HG03095 (cell line): ENCODE measurements around the gene GPC5.

Experiments used
- ATAC-seq: cut with Tn5 transposase; IDR thresholded peaks from one replicate; pipeline ENCODE4 v1.9.1; 2021; ENCODE audit warnings: moderate library complexity; ENCODE audit not compliant: unreplicated experiment

Gene GPC5

DNA sequence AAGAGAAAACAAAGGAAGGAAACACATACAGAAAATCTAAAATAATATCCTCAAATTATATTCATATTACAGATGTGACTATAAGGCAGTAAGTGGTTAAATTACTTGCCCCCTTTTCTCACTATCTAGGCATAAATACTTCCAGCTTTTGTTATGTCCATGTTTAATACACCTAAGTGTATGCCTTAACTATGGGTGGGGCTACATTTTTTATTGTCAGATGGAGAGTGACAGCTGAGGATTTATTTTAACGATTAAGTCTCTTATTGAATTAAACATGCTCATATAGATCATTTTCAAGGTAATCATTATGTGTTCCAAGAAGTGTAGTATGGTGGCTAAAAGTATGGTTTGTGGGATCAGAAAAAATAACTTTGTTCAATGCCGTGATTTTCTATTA lies 909.3 kb downstream of the GPC5 start:
- ATAC-seq = no peak

DNA sequence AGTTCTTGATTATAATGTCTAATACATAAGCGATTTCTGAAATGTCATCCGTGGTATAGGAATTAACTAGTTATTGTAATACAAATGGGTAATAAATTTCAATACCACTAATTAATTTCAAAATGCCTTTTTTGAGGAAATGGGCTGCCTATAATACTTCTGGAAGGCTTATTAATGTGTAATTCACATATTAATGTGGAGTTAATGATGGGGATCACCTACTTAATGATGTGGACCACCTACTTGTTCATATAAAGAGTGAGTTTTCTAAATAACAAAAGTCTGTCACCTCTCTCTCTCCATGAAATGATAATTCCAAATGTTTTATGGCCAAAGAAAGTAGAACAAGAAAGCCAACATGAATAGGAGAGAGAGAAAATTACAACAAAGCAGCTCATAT lies 914.4 kb downstream of the GPC5 start:
- ATAC-seq = no peak

DNA sequence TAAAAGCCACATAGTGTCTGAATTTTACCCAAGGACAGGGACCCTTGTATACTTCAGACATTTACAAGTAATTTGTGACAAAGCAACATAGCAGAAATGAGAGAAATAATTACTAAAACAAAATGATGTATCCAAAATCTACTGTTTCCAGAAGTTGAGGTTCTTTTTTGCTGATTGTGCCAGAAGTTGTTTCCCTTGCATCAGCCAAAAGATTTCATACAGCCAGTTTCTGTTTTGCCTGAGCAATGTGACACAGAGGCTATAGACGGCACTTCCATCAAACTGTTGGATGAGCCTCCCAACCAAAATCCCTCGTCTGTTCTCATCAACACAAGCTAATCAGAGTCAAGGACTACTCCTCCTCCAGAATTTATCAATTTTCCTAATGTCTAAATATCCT lies 915.0 kb downstream of the GPC5 start:
- ATAC-seq = no peak

DNA sequence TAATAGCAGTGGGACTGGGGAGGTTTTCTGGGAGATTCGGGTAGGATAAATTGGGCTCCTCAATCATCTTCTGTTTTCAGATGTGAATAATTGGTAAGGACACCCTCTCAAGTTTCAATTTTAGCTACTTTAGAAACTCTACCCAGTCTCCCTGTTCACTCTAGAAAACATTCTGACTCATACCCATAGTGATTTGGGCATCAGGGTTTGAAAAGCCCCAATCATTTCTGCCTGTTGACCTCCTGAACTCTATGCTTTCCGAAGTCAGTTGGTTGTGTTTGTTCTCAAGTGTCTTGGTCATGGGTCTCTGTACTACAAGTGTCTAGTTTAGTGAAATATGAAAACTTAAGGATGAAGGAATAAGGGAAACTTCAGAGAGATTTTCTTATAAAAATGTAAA lies 916.8 kb downstream of the GPC5 start:
- ATAC-seq = no peak

DNA sequence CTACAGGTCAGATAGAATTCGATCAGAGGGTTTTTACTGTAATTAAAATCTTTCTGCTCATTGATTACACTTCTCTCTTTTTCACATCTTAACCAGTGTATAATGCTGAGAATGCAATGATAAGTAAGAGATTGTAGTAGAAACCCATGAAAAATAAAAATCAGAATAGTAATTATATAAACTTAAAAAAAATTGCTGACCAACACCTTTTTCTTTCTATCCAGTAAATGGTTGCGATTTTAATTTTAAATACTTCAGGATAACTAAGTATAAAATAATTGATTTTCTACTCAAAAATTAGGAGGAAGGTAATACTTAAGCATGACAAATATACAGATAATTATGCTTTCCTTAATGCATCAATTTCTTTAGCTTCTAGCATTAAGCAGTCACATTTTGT lies 917.6 kb downstream of the GPC5 start:
- ATAC-seq = no peak

DNA sequence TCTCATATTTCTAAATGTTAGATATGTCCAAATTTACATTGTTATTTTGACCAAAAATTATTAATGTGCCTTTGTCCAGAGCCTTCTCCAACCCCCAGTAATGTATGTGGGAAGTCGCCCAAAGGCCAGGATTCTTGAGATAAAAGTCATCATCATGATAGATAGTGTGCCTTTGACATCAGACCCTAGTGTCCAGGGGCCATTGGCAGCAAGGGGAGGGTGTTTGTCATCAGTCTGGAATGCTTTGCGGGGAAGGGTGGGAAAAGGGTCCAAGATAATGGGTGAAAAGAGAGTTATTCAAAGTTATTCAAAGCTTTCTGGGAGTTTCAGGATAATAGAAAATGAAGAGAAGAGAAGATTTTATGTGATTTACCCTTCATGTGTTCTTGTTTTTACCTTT lies 918.6 kb downstream of the GPC5 start:
- no peak for ATAC-seq

DNA sequence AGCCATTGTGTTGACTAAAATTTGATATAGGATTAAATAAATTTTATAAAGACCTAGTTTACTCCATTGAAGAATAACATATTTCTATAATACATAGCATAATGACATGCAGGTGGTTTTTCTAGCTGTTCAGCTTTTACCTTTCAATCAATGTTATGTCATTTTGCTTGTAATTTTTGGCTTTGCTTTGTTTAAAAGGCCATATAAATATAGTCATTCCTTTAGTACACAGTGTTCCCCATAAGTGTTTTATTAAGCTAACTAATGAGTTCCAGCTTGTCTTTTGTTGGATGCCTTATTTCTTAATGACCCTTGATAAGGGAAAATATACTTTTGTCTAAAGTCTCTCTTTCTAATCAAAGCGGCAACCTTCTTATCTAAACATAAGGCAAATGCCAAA lies 921.9 kb downstream of the GPC5 start:
- no peak for ATAC-seq

DNA sequence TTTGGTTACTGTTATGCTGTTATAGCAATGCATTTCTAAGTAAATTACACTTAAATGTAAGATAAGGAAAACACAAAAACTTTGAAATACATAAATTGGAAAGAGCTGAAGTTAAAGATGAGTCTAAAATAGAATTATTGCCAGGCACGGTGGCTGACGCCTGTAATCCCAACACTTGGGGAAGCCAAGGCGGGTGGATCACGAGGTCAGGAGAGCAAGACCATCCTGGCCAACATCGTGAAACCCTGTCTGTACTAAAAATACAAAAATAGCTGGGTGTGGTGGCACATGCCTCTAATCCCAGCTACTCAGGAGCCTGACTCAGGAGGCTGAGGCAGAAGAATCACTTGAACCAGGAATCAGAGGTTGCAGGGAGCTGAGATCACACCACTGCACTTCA lies 922.8 kb downstream of the GPC5 start:
- no peak for ATAC-seq

DNA sequence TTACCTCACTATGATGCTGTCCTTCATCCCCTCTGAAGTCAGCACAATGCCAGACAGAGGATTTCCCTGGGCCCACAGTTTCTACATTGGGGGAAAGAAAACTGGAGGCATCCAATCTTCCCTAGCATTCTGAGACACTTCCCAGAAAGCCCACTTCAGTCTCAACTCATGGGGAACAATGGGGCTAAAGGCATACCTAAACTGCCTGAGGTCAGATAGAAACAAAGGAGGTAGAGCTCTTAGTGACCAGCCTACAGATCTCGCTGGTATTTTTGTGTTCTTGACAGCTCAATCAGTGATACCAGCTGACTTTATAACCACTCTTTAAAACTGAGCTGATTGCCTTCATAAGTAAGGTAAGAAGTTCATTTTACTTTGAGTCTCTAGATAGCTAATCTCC lies 947.2 kb downstream of the GPC5 start:
- ATAC-seq = no peak

DNA sequence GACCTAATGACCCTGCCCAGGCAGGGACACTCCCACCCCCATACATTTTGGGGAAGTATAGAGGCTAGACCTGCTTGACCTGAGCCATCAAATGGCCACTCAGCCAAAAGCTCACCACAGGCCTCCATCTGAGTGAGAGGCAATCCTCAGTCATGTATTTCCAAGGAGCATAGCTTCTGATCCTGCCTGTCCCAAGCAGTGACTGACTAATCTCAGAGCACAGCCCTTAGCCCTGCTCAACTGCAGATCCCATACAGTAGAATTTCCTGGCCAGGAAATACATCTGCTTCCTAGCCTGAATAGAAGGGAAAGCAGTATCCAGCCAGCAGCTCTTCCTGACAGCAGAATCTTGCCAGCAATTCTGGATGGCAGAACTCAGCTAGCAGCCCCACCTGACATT lies 947.6 kb downstream of the GPC5 start:
- ATAC-seq = no peak

DNA sequence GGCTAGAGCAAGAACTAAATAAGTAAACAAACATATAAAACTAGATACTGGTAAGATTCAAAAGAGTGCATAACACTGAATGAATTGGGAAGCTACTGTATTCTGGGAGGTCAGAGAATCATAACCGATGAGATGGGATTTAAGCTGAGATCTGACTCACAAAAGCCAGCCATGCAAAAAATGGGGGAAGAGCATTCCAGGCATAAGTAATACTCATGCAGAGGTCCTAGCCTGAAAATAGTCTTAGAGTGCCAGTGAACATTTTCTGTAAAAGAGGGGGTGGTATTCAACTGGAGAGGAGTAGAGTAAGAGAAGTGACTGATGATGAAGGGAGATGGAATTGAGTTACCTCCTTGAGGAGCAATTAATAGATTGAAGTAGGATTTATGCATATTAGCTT lies 956.2 kb downstream of the GPC5 start:
- no peak for ATAC-seq

DNA sequence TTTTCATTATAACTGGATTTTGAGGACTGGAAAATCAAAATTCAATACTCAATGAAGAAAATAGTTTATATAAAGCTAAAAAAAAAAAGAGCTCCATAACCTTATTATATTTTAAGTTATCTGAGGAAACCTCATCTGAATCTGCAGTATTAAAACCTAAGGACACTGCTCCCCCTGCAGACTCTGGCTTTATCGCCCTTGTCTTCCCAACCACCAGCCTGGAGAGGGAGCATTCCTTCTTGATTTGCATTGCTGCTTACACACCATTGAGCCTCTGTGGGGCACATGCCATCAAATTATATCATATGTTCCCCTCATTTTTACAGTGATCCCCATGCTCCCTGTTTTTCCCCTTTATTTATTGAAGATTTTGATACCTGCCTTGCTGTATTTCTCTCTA lies 956.8 kb downstream of the GPC5 start:
- ATAC-seq = no peak

DNA sequence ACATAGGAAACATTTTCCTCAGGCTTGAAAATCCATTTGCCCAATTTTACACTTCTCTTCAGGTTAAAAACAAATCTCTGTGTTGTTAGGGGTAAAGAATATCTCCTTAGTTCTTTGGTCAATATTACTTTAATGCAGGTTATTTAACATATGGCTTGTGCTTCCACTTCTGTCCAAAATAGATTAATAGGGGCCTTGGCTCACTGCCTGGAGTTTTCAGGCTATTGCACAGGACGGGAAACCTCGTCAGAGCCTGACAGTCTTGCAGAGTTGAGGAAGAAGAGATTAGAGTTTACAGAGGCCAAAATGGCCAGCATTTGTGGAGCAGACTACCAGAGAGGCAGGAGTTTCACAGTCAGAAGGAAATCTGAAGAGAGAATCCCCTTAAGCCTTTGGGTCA lies 964.3 kb downstream of the GPC5 start:
- no peak for ATAC-seq

DNA sequence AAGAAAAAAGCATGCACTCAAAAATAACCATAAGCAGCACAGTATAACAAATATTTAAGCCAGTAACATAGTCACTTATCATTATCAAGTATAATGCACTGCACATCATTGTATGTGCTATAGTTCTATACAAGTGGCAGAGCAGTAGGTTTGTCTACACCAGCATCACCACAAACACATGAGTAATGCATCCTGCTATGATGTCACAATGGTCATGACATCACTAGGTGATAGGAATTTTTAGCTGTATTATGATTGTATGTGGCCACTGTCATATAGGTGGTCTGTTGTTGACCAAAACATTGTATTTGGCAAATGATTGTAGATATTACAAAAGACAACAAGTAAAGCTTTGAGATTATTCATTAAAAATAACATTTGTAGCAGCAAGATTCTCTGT lies 967.5 kb downstream of the GPC5 start:
- no peak for ATAC-seq

DNA sequence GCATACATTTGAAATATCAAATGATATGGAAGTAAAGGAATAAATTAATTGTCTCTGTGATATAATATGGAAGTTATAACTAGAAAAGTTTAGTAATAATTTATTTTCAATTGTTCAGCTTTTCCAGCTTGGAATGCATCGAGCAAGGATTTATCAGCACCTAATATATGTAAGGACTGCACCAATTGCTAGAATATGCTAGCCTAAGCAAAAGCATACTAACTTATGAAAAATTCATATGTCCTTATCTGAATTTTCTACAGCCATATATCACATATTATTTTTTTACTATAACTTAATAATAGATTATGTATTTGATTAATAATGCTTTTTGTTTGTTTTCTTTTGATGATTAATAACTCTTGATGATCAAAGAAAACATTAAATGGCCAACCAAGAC lies 979.0 kb downstream of the GPC5 start:
- no peak for ATAC-seq

DNA sequence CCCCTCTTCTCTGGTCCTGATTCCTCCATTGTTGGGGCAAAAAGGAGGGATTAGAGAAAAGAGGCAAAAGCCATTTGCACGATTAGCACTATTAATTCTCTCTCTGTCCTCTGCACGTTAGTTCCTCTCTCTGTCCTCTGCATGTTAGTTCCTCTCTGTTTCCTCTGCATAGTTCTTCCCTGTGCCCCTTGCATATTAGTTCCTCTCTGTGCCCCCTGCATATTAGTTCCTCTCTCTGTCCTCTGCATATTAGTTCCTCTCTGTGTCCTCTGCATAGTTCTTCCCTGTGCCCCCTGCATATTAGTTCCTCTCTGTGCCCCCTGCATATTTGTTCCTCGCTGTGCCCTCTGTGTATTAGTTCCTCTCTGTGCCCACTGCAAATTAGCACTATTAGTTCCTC lies 981.0 kb downstream of the GPC5 start:
- no peak for ATAC-seq

DNA sequence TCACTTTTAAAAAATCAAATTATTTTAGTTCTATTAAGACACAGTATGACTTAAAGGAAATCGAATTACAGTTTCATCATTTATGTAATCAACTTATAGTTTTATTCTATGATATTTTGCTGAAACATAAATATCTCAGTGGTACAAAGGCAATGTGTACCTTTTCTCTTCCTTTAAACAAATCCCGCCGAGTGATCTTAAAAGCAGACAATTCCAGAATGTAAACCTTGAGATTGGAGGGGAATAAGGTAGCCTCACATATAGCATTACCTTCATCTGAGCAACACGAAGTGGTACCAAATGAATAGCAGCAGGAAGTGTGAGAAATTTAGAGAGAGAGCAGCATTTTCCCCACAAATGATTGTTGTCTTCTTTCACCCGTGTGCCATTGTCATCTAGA lies 986.0 kb downstream of the GPC5 start:
- ATAC-seq = no peak

DNA sequence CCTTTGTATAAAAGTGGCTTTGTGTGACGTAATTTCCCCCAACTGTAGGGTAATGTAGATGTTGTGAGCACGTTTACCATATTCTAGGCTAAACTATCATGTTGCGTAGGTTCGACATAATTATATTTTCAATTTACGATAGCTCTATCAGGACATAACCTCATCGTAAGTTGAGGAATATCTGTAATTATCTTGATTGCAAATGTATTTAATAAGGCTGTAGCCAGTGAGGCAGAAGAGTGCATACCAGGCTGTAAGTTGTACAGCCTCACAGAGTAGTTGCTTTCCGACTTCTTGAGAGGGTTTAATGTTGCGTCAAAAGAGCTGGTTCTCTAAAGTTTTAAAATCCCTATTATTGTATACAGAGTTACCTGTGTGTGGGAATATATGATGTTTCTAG lies 988.8 kb downstream of the GPC5 start:
- no peak for ATAC-seq

DNA sequence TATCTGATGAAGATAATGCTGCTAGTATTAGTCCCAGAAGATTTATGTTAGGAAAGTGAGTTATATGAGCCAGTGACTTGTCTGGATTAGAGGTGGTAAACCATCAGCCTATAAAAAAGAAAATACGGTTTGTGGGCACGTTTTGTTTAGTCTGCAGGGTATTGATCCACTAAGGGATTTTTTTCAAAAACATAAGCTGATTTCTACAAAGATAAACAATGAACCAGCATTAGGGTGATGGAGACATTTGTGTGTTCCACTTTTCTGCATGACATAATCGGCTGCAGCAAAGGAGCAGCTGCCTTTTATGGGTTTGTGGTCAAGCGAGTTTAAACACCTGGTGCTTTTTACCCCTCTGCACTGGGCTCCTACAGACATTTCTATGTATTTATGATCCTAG lies 991.8 kb downstream of the GPC5 start:
- no peak for ATAC-seq

DNA sequence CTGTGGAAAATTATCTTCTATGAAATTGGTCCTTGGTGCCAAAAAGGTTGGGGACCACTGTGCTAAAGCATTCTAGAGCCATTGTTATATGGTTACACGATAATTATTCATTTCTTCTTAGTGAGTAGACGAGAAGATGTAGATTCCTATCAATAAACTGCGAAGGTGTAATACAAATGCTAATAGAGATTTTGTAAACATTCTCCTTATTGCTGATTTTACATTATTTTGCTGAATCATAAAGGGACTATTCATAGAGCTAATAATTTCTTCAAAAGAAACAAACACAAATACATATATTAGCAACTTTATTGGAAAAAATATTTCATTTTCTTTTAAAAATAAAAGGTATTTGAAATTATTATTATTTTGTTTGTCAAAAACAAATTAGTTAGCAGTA lies 1005.2 kb downstream of the GPC5 start:
- ATAC-seq = no peak

DNA sequence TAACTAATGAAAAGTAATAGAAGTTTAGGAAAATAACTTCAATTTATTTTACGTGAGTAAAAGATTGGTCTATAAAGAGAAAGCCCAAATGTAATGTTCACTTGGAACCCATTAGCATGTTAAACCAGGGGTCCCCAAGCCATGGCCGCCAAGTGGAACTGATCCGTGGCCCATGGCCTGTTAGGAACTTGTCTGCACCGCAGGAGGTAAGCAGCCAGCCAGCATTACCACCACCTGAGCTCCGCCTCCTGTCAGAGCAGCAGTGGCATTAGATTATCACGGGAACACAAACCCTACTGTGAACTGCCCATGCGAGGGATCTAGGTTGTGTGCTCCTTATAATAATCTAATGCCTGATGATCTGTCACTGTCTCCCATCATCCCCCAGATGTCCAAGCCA lies 1009.4 kb downstream of the GPC5 start:
- no peak for ATAC-seq

DNA sequence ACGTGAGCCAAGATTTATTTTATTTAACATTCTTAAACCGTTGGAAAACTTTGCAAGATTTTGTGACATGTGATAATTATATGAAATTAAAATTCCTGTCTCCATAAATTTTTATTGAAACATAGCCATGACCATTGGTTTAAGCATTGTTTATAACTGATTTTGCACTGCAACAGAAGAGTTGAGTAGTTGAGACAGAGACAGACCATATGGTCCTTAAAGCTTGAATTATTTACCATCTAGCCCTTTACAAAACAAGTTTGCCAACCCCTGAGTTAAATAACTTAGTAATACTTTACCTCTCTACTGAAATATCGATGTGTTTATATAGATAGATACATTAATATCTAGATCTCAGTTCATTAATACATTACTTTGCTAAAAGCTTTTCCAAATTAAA lies 1014.1 kb downstream of the GPC5 start:
- no peak for ATAC-seq

DNA sequence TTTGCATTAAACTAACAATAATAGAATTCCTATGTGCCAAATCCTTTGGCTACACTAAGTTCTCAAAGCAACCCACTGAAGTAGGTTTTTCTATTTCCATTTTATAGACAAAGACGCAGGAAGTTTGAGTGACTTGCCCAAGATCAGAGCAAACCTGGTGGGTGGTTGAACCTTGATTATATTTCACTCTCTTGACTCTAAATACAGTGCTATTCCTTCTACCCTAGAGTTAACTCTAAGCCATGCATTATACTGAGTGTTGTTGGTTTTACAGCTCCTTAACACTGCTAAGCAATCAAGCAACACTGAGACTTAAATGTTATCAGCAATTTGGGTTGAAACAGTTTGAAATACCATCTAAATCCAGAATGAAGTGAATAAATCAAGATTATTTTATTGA lies 1014.6 kb downstream of the GPC5 start:
- no peak for ATAC-seq

DNA sequence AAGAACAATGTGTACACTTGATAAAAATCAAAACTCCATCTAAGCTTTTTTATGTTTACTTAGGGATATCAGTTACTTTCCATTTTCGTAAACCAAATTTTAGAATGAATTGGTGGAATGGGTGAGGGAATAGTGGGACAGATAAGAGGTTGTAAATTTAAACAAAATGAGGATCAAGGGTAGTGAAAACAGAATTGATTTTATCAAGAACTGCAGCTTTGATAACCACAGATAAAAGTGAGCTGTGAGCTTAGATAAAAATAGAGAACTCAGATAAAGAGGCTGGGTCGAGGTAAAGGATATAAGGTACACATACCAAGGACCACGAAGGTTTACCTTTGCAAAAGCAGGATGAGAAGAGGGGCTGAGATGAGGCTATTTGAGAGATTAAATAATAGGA lies 1015.0 kb downstream of the GPC5 start:
- ATAC-seq = no peak
